ENCODE measurements around the gene RFX1. TPM values are rescaled to one million over a fixed set of nuclear protein-coding genes. Genes with fewer than 3 reads are reported as not detected.
A peak's percentile ranks its signal among the peaks of the same experiment; 100 is the strongest.
"Not testable (repeated sequence)": the region's sequence is repeated elsewhere in the genome, so short reads cannot be mapped to it uniquely, and the experiment has no call there.

RFX1 gene
- total RNA-seq, 2 experiments from 2014 or later = 13.8 to 14.0 TPM

- CTCF ChIA-PET = interaction anchor here (0.5 to 2.3 kb wide), 12 partner anchors 8 to 509 kb away, joined by 3 to 15 read pairs (median 4); a partner anchor contains a TSS
- intact Hi-C loops (cut with micrococcal nuclease) = loop anchor here (1.0 kb wide), 1 partner anchor 163 kb away; no protein-coding TSS in a partner anchor
- peak; percentile 60 for DNase-seq
- not testable (repeated sequence) for H3K9me3 Mint-ChIP-seq; H3K27me3 Mint-ChIP-seq (ENCODE audit: low read depth); H3K4me1 Mint-ChIP-seq (ENCODE audit: low read depth); H3K4me3 Mint-ChIP-seq
- Mint-ChIP-seq H3K27ac (peak overlapping the region; percentile 81), H3K36me3 (ENCODE audit: low read depth) (peaks cover 37% of the 10 kb centered on the region)
Measured at GRCh38 chr19:14042659-14043608, 36.8 kb upstream of the RFX1 start.

DNA sequence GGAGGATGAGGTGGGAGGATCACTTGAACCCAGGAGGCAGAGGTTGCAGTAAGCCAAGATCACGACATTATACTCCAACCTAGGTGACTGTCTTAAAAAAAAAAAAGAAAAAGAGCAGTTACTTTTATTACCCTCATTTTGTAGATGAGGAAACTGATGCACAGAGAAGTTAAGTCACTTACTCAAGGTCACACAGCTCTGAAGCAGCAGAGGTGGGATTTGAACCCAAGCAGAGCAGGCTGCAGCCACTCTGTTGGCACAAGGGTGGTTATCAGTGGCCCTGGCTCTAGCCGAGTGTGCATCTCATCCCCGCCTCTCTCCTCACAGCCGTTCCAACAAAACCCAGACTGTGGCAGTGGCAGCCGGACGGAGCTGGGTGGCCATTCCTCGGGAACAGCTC is 33.1 kb upstream of the RFX1 start:
- no peak for DNase-seq
- CTCF ChIA-PET = interaction anchor here (1.3 to 2.1 kb wide), 2 partner anchors 9 to 158 kb away, joined by 3 to 8 read pairs; no protein-coding TSS in a partner anchor
- peaks cover 16% of the 10 kb centered on the region for H3K4me1 Mint-ChIP-seq (ENCODE audit: low read depth)
- H3K27me3 Mint-ChIP-seq (ENCODE audit: low read depth) = no peaks in the 10 kb centered on the region
- H3K27ac Mint-ChIP-seq = no peak overlapping the region
- H3K9me3 Mint-ChIP-seq = no peaks in the 10 kb centered on the region
- intact Hi-C loops (cut with micrococcal nuclease) = no loop called here
- peaks cover 36% of the 10 kb centered on the region for H3K36me3 Mint-ChIP-seq (ENCODE audit: low read depth)
- H3K4me3 Mint-ChIP-seq = no peak overlapping the region

GRCh38 chr19:14035706-14036105 is 29.6 kb upstream of the RFX1 start:
- Mint-ChIP-seq H3K9me3 (no peaks in the 10 kb centered on the region), H3K36me3 (ENCODE audit: low read depth) (peaks cover 27% of the 10 kb centered on the region), H3K4me3 (no peak overlapping the region), H3K4me1 (ENCODE audit: low read depth) (peaks cover 33% of the 10 kb centered on the region), H3K27ac (no peak overlapping the region), H3K27me3 (ENCODE audit: low read depth) (no peaks in the 10 kb centered on the region)
- intact Hi-C loops (cut with micrococcal nuclease) = no loop called here
- DNase-seq = no peak
- CTCF ChIA-PET = interaction anchor here (0.7 to 0.8 kb wide), 2 partner anchors 13 to 211 kb away, joined by 3 to 5 read pairs; no protein-coding TSS in a partner anchor

- intact Hi-C loops (cut with micrococcal nuclease); H3K4me3 Mint-ChIP-seq; H3K9me3 Mint-ChIP-seq; H3K27me3 Mint-ChIP-seq (ENCODE audit: low read depth); H3K27ac Mint-ChIP-seq; DNase-seq: not testable (repeated sequence)
- CTCF ChIA-PET = interaction anchor here (0.6 to 0.8 kb wide), 3 partner anchors 36 to 446 kb away, joined by 3 to 4 read pairs (median 3); no protein-coding TSS in a partner anchor
- peaks cover 27% of the 10 kb centered on the region for H3K36me3 Mint-ChIP-seq (ENCODE audit: low read depth)
- peaks cover 33% of the 10 kb centered on the region for H3K4me1 Mint-ChIP-seq (ENCODE audit: low read depth)
Measured at GRCh38 chr19:14035159-14035558, 29.0 kb upstream of the RFX1 start.

GRCh38 chr19:14033946-14034345 is 27.8 kb upstream of the RFX1 start:
- Mint-ChIP-seq H3K27ac (peak overlapping the region; percentile 73), H3K27me3 (ENCODE audit: low read depth) (no peaks in the 10 kb centered on the region), H3K9me3 (no peaks in the 10 kb centered on the region), H3K4me3 (peak overlapping the region; percentile 3), H3K36me3 (ENCODE audit: low read depth) (peaks cover 24% of the 10 kb centered on the region), H3K4me1 (ENCODE audit: low read depth) (peaks cover 33% of the 10 kb centered on the region)
- intact Hi-C loops (cut with micrococcal nuclease) = loop anchor here (2.0 to 5.0 kb wide), 2 partner anchors 81 to 127 kb away; partner anchors contain the start of genes BRME1, CC2D1A and DCAF15
- DNase-seq = no peak
- CTCF ChIA-PET = no interaction called here

DNA sequence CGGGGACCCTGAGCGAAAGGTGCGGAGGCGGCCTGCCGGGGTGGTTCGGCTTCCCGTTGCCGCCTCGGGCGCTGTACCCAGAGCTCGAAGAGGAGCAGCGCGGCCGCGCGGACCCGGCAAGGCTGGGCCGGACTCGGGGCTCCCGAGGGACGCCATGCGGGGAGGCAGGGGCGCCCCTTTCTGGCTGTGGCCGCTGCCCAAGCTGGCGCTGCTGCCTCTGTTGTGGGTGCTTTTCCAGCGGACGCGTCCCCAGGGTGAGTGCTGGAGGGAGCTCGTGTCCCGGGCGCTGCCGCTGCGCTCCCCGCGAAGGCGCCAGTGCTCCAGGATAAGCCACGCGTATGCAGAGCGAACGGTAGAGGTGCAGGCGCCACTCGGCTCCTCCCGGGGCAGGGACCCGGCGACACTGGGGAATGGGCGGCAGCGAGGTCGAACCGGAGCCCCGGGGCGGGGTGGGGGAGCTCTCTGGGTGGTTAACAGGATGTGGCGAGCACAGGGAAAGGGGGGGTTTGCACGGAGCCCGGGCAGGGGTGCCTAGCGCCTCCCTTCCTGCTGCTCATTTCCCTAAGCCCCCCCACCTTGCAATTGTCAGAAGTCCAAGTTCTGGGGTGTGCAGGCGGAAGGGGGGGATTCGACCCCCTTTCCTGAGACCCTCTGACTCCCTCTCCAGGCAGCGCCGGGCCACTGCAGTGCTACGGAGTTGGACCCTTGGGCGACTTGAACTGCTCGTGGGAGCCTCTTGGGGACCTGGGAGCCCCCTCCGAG is 25.8 kb upstream of the RFX1 start, which contains the start of gene IL27RA:
IL27RA (plus strand) TSS at position 44 of the 762 bp plus-strand sequence; CDS start at position 155, 111 bp downstream.
- H3K4me1 Mint-ChIP-seq (ENCODE audit: low read depth) = peaks cover 26% of the 10 kb centered on the region
- H3K4me3 Mint-ChIP-seq = peak within 1 kb of the TSS; percentile 88
- peaks cover 12% of the 10 kb centered on the region for H3K36me3 Mint-ChIP-seq (ENCODE audit: low read depth)
- no peaks in the 10 kb centered on the region for H3K27me3 Mint-ChIP-seq (ENCODE audit: low read depth)
- intact Hi-C loops (cut with micrococcal nuclease) = loop anchor here (1.0 to 5.0 kb wide), 5 partner anchors 26 to 152 kb away; partner anchors contain the start of genes BRME1, CC2D1A, DCAF15 and RFX1
- DNase-seq = peak; percentile 84
- H3K9me3 Mint-ChIP-seq = no peaks in the 10 kb centered on the region
- H3K27ac Mint-ChIP-seq = peak within 1 kb of the TSS; percentile 92
- CTCF ChIA-PET = interaction anchor here (0.6 to 1.7 kb wide), 17 partner anchors 9 to 315 kb away, joined by 3 to 13 read pairs (median 5); no protein-coding TSS in a partner anchor

- peak overlapping the region; percentile 88 for H3K4me3 Mint-ChIP-seq
- H3K9me3 Mint-ChIP-seq = no peaks in the 10 kb centered on the region
- DNase-seq = no peak
- no peaks in the 10 kb centered on the region for H3K27me3 Mint-ChIP-seq (ENCODE audit: low read depth)
- H3K36me3 Mint-ChIP-seq (ENCODE audit: low read depth) = peaks cover 10% of the 10 kb centered on the region
- H3K4me1 Mint-ChIP-seq (ENCODE audit: low read depth) = peaks cover 27% of the 10 kb centered on the region
- peak overlapping the region; percentile 92 for H3K27ac Mint-ChIP-seq
- intact Hi-C loops (cut with micrococcal nuclease) = loop anchor here (5.0 kb wide), 1 partner anchor 124 kb away; the partner anchor contains the start of genes BRME1 and CC2D1A
- CTCF ChIA-PET = interaction anchor here (0.6 to 1.7 kb wide), 18 partner anchors 9 to 315 kb away, joined by 3 to 13 read pairs (median 5); no protein-coding TSS in a partner anchor
Measured at GRCh38 chr19:14030997-14031718, 25.0 kb upstream of the RFX1 start.

GRCh38 chr19:14028901-14029300 is 22.8 kb upstream of the RFX1 start:
- Mint-ChIP-seq H3K9me3 (no peaks in the 10 kb centered on the region), H3K4me3 (no peak overlapping the region), H3K27me3 (ENCODE audit: low read depth) (no peaks in the 10 kb centered on the region), H3K27ac (no peak overlapping the region), H3K36me3 (ENCODE audit: low read depth) (peaks cover 3% of the 10 kb centered on the region), H3K4me1 (ENCODE audit: low read depth) (peaks cover 20% of the 10 kb centered on the region)
- CTCF ChIA-PET = interaction anchor here (0.5 to 0.8 kb wide), 4 partner anchors 30 to 298 kb away, joined by 3 to 5 read pairs (median 4); no protein-coding TSS in a partner anchor
- intact Hi-C loops (cut with micrococcal nuclease) = no loop called here
- no peak for DNase-seq

- CTCF ChIA-PET = interaction anchor here (0.8 kb wide), 1 partner anchor 31 kb away, joined by 3 read pairs; no protein-coding TSS in a partner anchor
- H3K4me3 Mint-ChIP-seq = no peak within 1 kb of the TSS
- no peak within 1 kb of the TSS for H3K27ac Mint-ChIP-seq
- intact Hi-C loops (cut with micrococcal nuclease) = no loop called here
- H3K9me3 Mint-ChIP-seq = no peaks in the 10 kb centered on the region
- peaks cover 2% of the 10 kb centered on the region for H3K36me3 Mint-ChIP-seq (ENCODE audit: low read depth)
- no peak for DNase-seq
- peaks cover 22% of the 10 kb centered on the region for H3K4me1 Mint-ChIP-seq (ENCODE audit: low read depth)
- no peaks in the 10 kb centered on the region for H3K27me3 Mint-ChIP-seq (ENCODE audit: low read depth)
Measured at GRCh38 chr19:14027856-14028450, 21.8 kb upstream of the RFX1 start, which contains the start of gene RLN3. Gene RLN3 (plus strand): TSS chr19:14028148. CDS start chr19:14028205, 57 bp downstream.

- H3K4me3 Mint-ChIP-seq; H3K27me3 Mint-ChIP-seq (ENCODE audit: low read depth); intact Hi-C loops (cut with micrococcal nuclease); DNase-seq; H3K27ac Mint-ChIP-seq; H3K9me3 Mint-ChIP-seq; H3K36me3 Mint-ChIP-seq (ENCODE audit: low read depth): not testable (repeated sequence)
- CTCF ChIA-PET = interaction anchor here (0.5 to 1.4 kb wide), 3 partner anchors 15 to 409 kb away, joined by 3 to 4 read pairs (median 3); no protein-coding TSS in a partner anchor
- peaks cover 17% of the 10 kb centered on the region for H3K4me1 Mint-ChIP-seq (ENCODE audit: low read depth)
Measured at GRCh38 chr19:14026652-14027192, 20.6 kb upstream of the RFX1 start.

All from activated naive CD4-positive, alpha-beta T cell treated with anti-CD3 and anti-CD28 coated beads for 36 hours (primary cell).